WTC11 (cell line): ENCODE measurements around the gene AKAP9. TPM values are rescaled to one million over a fixed set of nuclear protein-coding genes. Genes with fewer than 3 reads are reported as not detected.

Experiments
- ATAC-seq: fragments of 200-7000 bp; cut with Tn5 transposase; 2 replicates; pipeline ENCODE4 v1.10.0; 2021; ENCODE audit warnings: mild to moderate bottlenecking, moderate library complexity
- CTCF ChIA-PET: fragments of 300-600 bp; sonication (Branson Sonifier 250); formaldehyde crosslinking; loops from one replicate; lab custom pipeline; 2021; ENCODE audit warnings: antibody characterized with exemption; lab: Charles Lee
- POLR2A ChIA-PET: fragments of 350-600 bp; sonication (Branson Sonifier 250); formaldehyde crosslinking; loops from one replicate; lab custom pipeline; 2021; ENCODE audit warnings: antibody characterized with exemption; lab: Charles Lee
- DNase-seq: peaks from one replicate; pipeline ENCODE4 v3.0.0; 2021; ENCODE audit warnings: low spot score
- H3K27ac Mint-ChIP-seq: 2 replicates; pipeline ENCODE4 v1.8.0; 2021; ENCODE audit warnings: mixed read lengths
- H3K27me3 Mint-ChIP-seq: 2 replicates; pipeline ENCODE4 v1.8.0; 2021; ENCODE audit warnings: low read depth, mild to moderate bottlenecking, moderate library complexity, mixed read lengths
- H3K36me3 Mint-ChIP-seq: 2 replicates; pipeline ENCODE4 v1.8.0; 2021; ENCODE audit warnings: mixed read lengths
- H3K4me1 Mint-ChIP-seq: 2 replicates; pipeline ENCODE4 v1.8.0; 2022; ENCODE audit warnings: mixed read lengths
- H3K4me3 Mint-ChIP-seq: 2 replicates; pipeline ENCODE4 v1.8.0; 2021; ENCODE audit warnings: mild to moderate bottlenecking, moderate library complexity, mixed read lengths
- H3K9me3 Mint-ChIP-seq: 2 replicates; pipeline ENCODE4 v1.8.0; 2021; ENCODE audit warnings: mixed read lengths
- AFF4 ChIP-seq: sonication (generic); formaldehyde crosslinking; IDR thresholded peaks from 2 replicates; pipeline ENCODE4 v1.8.1; 2023; ENCODE audit warnings: mild to moderate bottlenecking, missing genetic modification reagents, borderline replicate concordance
- ATF1 ChIP-seq: sonication (generic); formaldehyde crosslinking; IDR thresholded peaks from 2 replicates; pipeline ENCODE4 v1.8.1; 2023; ENCODE audit warnings: mild to moderate bottlenecking, moderate library complexity, missing genetic modification reagents
- CTCF ChIP-seq: fragments of 200-600 bp; IDR thresholded peaks from 2 replicates; pipeline ENCODE4 v1.8.0; 2022; ENCODE audit warnings: antibody characterized with exemption
- FOXP4 ChIP-seq: sonication (generic); formaldehyde crosslinking; IDR thresholded peaks from 2 replicates; pipeline ENCODE4 v1.8.0; 2022; ENCODE audit warnings: mild to moderate bottlenecking, missing genetic modification reagents
- JAZF1 ChIP-seq: fragments of 250-450 bp; sonication (Bioruptor Pico); IDR thresholded peaks from 2 replicates; pipeline ENCODE4 v1.9.0; 2021; ENCODE audit warnings: moderate library complexity, mild to moderate bottlenecking, inconsistent platforms
- KAT7 ChIP-seq: sonication (generic); formaldehyde crosslinking; IDR thresholded peaks from 2 replicates; pipeline ENCODE4 v1.8.1; 2023; ENCODE audit warnings: missing genetic modification reagents, mild to moderate bottlenecking, borderline replicate concordance
- NR2C2 ChIP-seq: sonication (generic); formaldehyde crosslinking; IDR thresholded peaks from 2 replicates; pipeline ENCODE4 v1.8.0; 2022; ENCODE audit warnings: mild to moderate bottlenecking, missing genetic modification reagents
- PREB ChIP-seq: sonication (generic); formaldehyde crosslinking; IDR thresholded peaks from 2 replicates; pipeline ENCODE4 v1.8.1; 2022; ENCODE audit warnings: mild to moderate bottlenecking, missing genetic modification reagents, moderate library complexity, borderline replicate concordance
- RORB ChIP-seq: fragments of 250-450 bp; sonication (Bioruptor Pico); IDR thresholded peaks from 2 replicates; pipeline ENCODE4 v1.9.0; 2021; ENCODE audit warnings: mild to moderate bottlenecking
- SMAD3 ChIP-seq: sonication (generic); formaldehyde crosslinking; IDR thresholded peaks from 2 replicates; pipeline ENCODE4 v1.8.0; 2022; ENCODE audit warnings: missing genetic modification reagents, mild to moderate bottlenecking, borderline replicate concordance
- STAT6 ChIP-seq: sonication (generic); formaldehyde crosslinking; conservative IDR thresholded peaks from 2 replicates; pipeline ENCODE4 v1.8.1; 2023; ENCODE audit warnings: mild to moderate bottlenecking, low read depth, missing genetic modification reagents, moderate library complexity
- TEAD1 ChIP-seq: sonication (generic); formaldehyde crosslinking; IDR thresholded peaks from 2 replicates; pipeline ENCODE4 v1.8.0; 2022; ENCODE audit warnings: mild to moderate bottlenecking, missing genetic modification reagents
- ZNF138 ChIP-seq: sonication (generic); formaldehyde crosslinking; conservative IDR thresholded peaks from 2 replicates; pipeline ENCODE4 v1.8.1; 2022; ENCODE audit warnings: mild to moderate bottlenecking, moderate library complexity, missing genetic modification reagents
- ZNF219 ChIP-seq: sonication (generic); formaldehyde crosslinking; IDR thresholded peaks from 2 replicates; pipeline ENCODE4 v1.8.0; 2023; ENCODE audit warnings: missing genetic modification reagents, mild to moderate bottlenecking, borderline replicate concordance
- ZNF423 ChIP-seq: fragments of 250-450 bp; sonication (Bioruptor Pico); IDR thresholded peaks from 2 replicates; pipeline ENCODE4 v2.1.2; 2022; ENCODE audit warnings: mild to moderate bottlenecking, moderate library complexity
- total RNA-seq: library from RNA; stranded (reverse); gene quantifications from 3 replicates; pipeline ENCODE4 v1.2.3, GENCODE V29; 2021

The AKAP9 gene
- total RNA-seq, 1 experiment from 2014 or later = 35.2 TPM

GRCh38 chr7:92119213-92119759 lies 178.6 kb downstream of the AKAP9 start:
- H3K36me3 Mint-ChIP-seq = peaks cover 78% of the 10 kb centered on the region
- H3K9me3 Mint-ChIP-seq = no peaks in the 10 kb centered on the region
- no peak overlapping the region for H3K4me3 Mint-ChIP-seq
- DNase-seq = no peak
- H3K27me3 Mint-ChIP-seq = no peaks in the 10 kb centered on the region
- ChIA-PET CTCF (interaction anchor here (1.2 kb wide), 1 partner anchor 342 kb away, joined by 4 read pairs; no protein-coding TSS in a partner anchor), POLR2A (no interaction called here)
- ATAC-seq = no peak
- peak overlapping the region; percentile 88 for H3K27ac Mint-ChIP-seq
- no peaks in the 10 kb centered on the region for H3K4me1 Mint-ChIP-seq
- TF ChIP-seq ATF1 = no peak
- TF ChIP-seq ZNF138 (CRISPR knock-in tag) = no peak
- no peak for TF ChIP-seq TEAD1 (CRISPR knock-in tag)
- no peak for TF ChIP-seq STAT6
- TF ChIP-seq ZNF219 = no peak
- TF ChIP-seq SMAD3 = no peak
- TF ChIP-seq JAZF1 (CRISPR knock-in tag) = no peak
- no peak for TF ChIP-seq CTCF
- TF ChIP-seq NR2C2 (CRISPR knock-in tag) = no peak
- no peak for TF ChIP-seq KAT7
- TF ChIP-seq PREB (CRISPR knock-in tag) = no peak
- TF ChIP-seq AFF4 (CRISPR knock-in tag) = no peak
- no peak for TF ChIP-seq FOXP4 (CRISPR knock-in tag)
- no peak for TF ChIP-seq ZNF423 (CRISPR knock-in tag)
- TF ChIP-seq RORB (CRISPR knock-in tag) = no peak
